Measurements from ENCODE around the gene KIAA2012. TPM values are rescaled to one million over a fixed set of nuclear protein-coding genes. Genes with fewer than 3 reads are reported as not detected.

KIAA2012 gene
- polyA plus RNA-seq, 4 donors = 0.06 to 0.07 TPM; not detected in 2

GRCh38 chr2:202038471-202039277 is 34.4 kb upstream of the KIAA2012 start:
- Histone ChIP-seq H3K4me1 (ENCODE audit: control insufficient read depth in 3 of 3, insufficient read depth in 2 of 3, low read depth in 1 of 3, low read length in 2 of 3) (peaks cover 0 to 26% (median 11%) of the 10 kb centered on the region in 3 donors), H3K27me3 (ENCODE audit: control insufficient read depth in 3 of 3, insufficient read depth in 3 of 3, low read length in 3 of 3) (peaks cover 0 to 8% (median 0%) of the 10 kb centered on the region in 3 donors), H3K4me3 (ENCODE audit: low read depth in 1 of 3, low read length in 3 of 3) (no peak overlapping the region), H3K36me3 (ENCODE audit: control insufficient read depth in 3 of 3, insufficient read depth in 2 of 3, low read depth in 1 of 3, low read length in 3 of 3) (peaks cover 0 to 6% (median 0%) of the 10 kb centered on the region in 3 donors), H3K27ac (ENCODE audit: low read depth in 1 of 3, low read length in 2 of 3) (peak overlapping the region; percentile 26 to 81 (median 71)), H3K9me3 (ENCODE audit: control insufficient read depth in 2 of 2, insufficient read depth in 1 of 2, low read depth in 1 of 2, low read length in 1 of 2) (peaks cover 0 to 4% of the 10 kb centered on the region in 2 donors)
- FAIRE-seq (no peak), DNase-seq (peak; percentile 66 to 88)
- 22 to 42% (median 34%) methylated on average over 4 of the region's 4 CpGs for WGBS, 3 donors

GRCh38 chr2:202039278-202040078 is 33.6 kb upstream of the KIAA2012 start:
- peaks cover 0 to 8% (median 0%) of the 10 kb centered on the region in 3 donors for H3K27me3 ChIP-seq (ENCODE audit: control insufficient read depth in 3 of 3, insufficient read depth in 3 of 3, low read length in 3 of 3)
- DNase-seq = peak; percentile 41 to 44
- peaks cover 0 to 26% (median 11%) of the 10 kb centered on the region in 3 donors for H3K4me1 ChIP-seq (ENCODE audit: control insufficient read depth in 3 of 3, insufficient read depth in 2 of 3, low read depth in 1 of 3, low read length in 2 of 3)
- peaks cover 0 to 6% (median 0%) of the 10 kb centered on the region in 3 donors for H3K36me3 ChIP-seq (ENCODE audit: control insufficient read depth in 3 of 3, insufficient read depth in 2 of 3, low read depth in 1 of 3, low read length in 3 of 3)
- FAIRE-seq = no peak
- H3K27ac ChIP-seq (ENCODE audit: low read depth in 1 of 3, low read length in 2 of 3) = peak overlapping the region; percentile 26 to 81 (median 71)
- no peak overlapping the region for H3K4me3 ChIP-seq (ENCODE audit: low read depth in 1 of 3, low read length in 3 of 3)
- peaks cover 0 to 4% of the 10 kb centered on the region in 2 donors for H3K9me3 ChIP-seq (ENCODE audit: control insufficient read depth in 2 of 2, insufficient read depth in 1 of 2, low read depth in 1 of 2, low read length in 1 of 2)
- WGBS, 3 donors = 11 to 30% (median 28%) methylated on average over 13 of the region's 13 CpGs

GRCh38 chr2:202040079-202040844 is 32.8 kb upstream of the KIAA2012 start:
- peaks cover 0 to 4% of the 10 kb centered on the region in 2 donors for H3K9me3 ChIP-seq (ENCODE audit: control insufficient read depth in 2 of 2, insufficient read depth in 1 of 2, low read depth in 1 of 2, low read length in 1 of 2)
- H3K4me1 ChIP-seq (ENCODE audit: control insufficient read depth in 3 of 3, insufficient read depth in 2 of 3, low read depth in 1 of 3, low read length in 2 of 3) = peaks cover 0 to 24% (median 10%) of the 10 kb centered on the region in 3 donors
- peak overlapping the region in 1 of 3 donors; percentile 26 for H3K27ac ChIP-seq (ENCODE audit: low read depth in 1 of 3, low read length in 2 of 3)
- H3K27me3 ChIP-seq (ENCODE audit: control insufficient read depth in 3 of 3, insufficient read depth in 3 of 3, low read length in 3 of 3) = peaks cover 0 to 6% (median 0%) of the 10 kb centered on the region in 3 donors
- FAIRE-seq (no peak), DNase-seq (no peak)
- peaks cover 0 to 6% (median 0%) of the 10 kb centered on the region in 3 donors for H3K36me3 ChIP-seq (ENCODE audit: control insufficient read depth in 3 of 3, insufficient read depth in 2 of 3, low read depth in 1 of 3, low read length in 3 of 3)
- 67 to 70% (median 68%) methylated on average over 4 of the region's 4 CpGs for WGBS, 3 donors
- H3K4me3 ChIP-seq (ENCODE audit: low read depth in 1 of 3, low read length in 3 of 3) = no peak overlapping the region

- FAIRE-seq (no peak), DNase-seq (no peak)
- Histone ChIP-seq H3K9me3 (ENCODE audit: control insufficient read depth in 2 of 2, insufficient read depth in 1 of 2, low read depth in 1 of 2, low read length in 1 of 2) (no peaks in the 10 kb centered on the region), H3K36me3 (ENCODE audit: control insufficient read depth in 3 of 3, insufficient read depth in 2 of 3, low read depth in 1 of 3, low read length in 3 of 3) (no peaks in the 10 kb centered on the region), H3K27ac (ENCODE audit: low read depth in 1 of 3, low read length in 2 of 3) (no peak overlapping the region), H3K4me1 (ENCODE audit: control insufficient read depth in 3 of 3, insufficient read depth in 2 of 3, low read depth in 1 of 3, low read length in 2 of 3) (peaks cover 0 to 11% (median 7%) of the 10 kb centered on the region in 3 donors), H3K27me3 (ENCODE audit: control insufficient read depth in 3 of 3, insufficient read depth in 3 of 3, low read length in 3 of 3) (no peaks in the 10 kb centered on the region), H3K4me3 (ENCODE audit: low read depth in 1 of 3, low read length in 3 of 3) (no peak overlapping the region)
- WGBS, 3 donors = 88 to 92% (median 90%) methylated on average over 5 of the region's 5 CpGs
Observed at GRCh38 chr2:202042444-202042843, 30.6 kb upstream of the KIAA2012 start.

- DNase-seq (no peak), FAIRE-seq (no peak)
- Histone ChIP-seq H3K9me3 (ENCODE audit: control insufficient read depth in 2 of 2, insufficient read depth in 1 of 2, low read depth in 1 of 2, low read length in 1 of 2) (no peaks in the 10 kb centered on the region), H3K4me1 (ENCODE audit: control insufficient read depth in 3 of 3, insufficient read depth in 2 of 3, low read depth in 1 of 3, low read length in 2 of 3) (peaks cover 0 to 11% (median 7%) of the 10 kb centered on the region in 3 donors), H3K27me3 (ENCODE audit: control insufficient read depth in 3 of 3, insufficient read depth in 3 of 3, low read length in 3 of 3) (no peaks in the 10 kb centered on the region), H3K27ac (ENCODE audit: low read depth in 1 of 3, low read length in 2 of 3) (no peak overlapping the region), H3K4me3 (ENCODE audit: low read depth in 1 of 3, low read length in 3 of 3) (no peak overlapping the region), H3K36me3 (ENCODE audit: control insufficient read depth in 3 of 3, insufficient read depth in 2 of 3, low read depth in 1 of 3, low read length in 3 of 3) (no peaks in the 10 kb centered on the region)
- 80 to 91% (median 81%) methylated on average over 6 of the region's 6 CpGs for WGBS, 3 donors
Observed at GRCh38 chr2:202043475-202043874, 29.6 kb upstream of the KIAA2012 start.

- DNase-seq = no peak
- H3K27ac ChIP-seq (ENCODE audit: low read depth in 1 of 3, low read length in 2 of 3) = no peak overlapping the region
- no peak overlapping the region for H3K4me3 ChIP-seq (ENCODE audit: low read depth in 1 of 3, low read length in 3 of 3)
- H3K27me3 ChIP-seq (ENCODE audit: control insufficient read depth in 3 of 3, insufficient read depth in 3 of 3, low read length in 3 of 3) = no peaks in the 10 kb centered on the region
- no peak for FAIRE-seq
- no peaks in the 10 kb centered on the region for H3K9me3 ChIP-seq (ENCODE audit: control insufficient read depth in 2 of 2, insufficient read depth in 1 of 2, low read depth in 1 of 2, low read length in 1 of 2)
- H3K4me1 ChIP-seq (ENCODE audit: control insufficient read depth in 3 of 3, insufficient read depth in 2 of 3, low read depth in 1 of 3, low read length in 2 of 3) = peaks cover under 1% of the 10 kb centered on the region in 3 donors
- H3K36me3 ChIP-seq (ENCODE audit: control insufficient read depth in 3 of 3, insufficient read depth in 2 of 3, low read depth in 1 of 3, low read length in 3 of 3) = no peaks in the 10 kb centered on the region
Observed at GRCh38 chr2:202044777-202045176, 28.3 kb upstream of the KIAA2012 start.

GRCh38 chr2:202046572-202046971 is 26.5 kb upstream of the KIAA2012 start:
- DNase-seq (no peak), FAIRE-seq (no peak)
- no peaks in the 10 kb centered on the region for H3K36me3 ChIP-seq (ENCODE audit: control insufficient read depth in 3 of 3, insufficient read depth in 2 of 3, low read depth in 1 of 3, low read length in 3 of 3)
- 90 to 93% (median 91%) methylated on average over 7 of the region's 7 CpGs for WGBS, 3 donors
- no peaks in the 10 kb centered on the region for H3K27me3 ChIP-seq (ENCODE audit: control insufficient read depth in 3 of 3, insufficient read depth in 3 of 3, low read length in 3 of 3)
- H3K4me3 ChIP-seq (ENCODE audit: low read depth in 1 of 3, low read length in 3 of 3) = no peak overlapping the region
- peaks cover 0 to 1% (median 0%) of the 10 kb centered on the region in 3 donors for H3K4me1 ChIP-seq (ENCODE audit: control insufficient read depth in 3 of 3, insufficient read depth in 2 of 3, low read depth in 1 of 3, low read length in 2 of 3)
- no peak overlapping the region for H3K27ac ChIP-seq (ENCODE audit: low read depth in 1 of 3, low read length in 2 of 3)
- H3K9me3 ChIP-seq (ENCODE audit: control insufficient read depth in 2 of 2, insufficient read depth in 1 of 2, low read depth in 1 of 2, low read length in 1 of 2) = no peaks in the 10 kb centered on the region
